Gastrocnemius medialis (tissue), 4 donors: Measurements from ENCODE around the gene RNF220. TPM values are rescaled to one million over a fixed set of nuclear protein-coding genes. Genes with fewer than 3 reads are reported as not detected.

ENCODE experiments used
- ATAC-seq, 2 donors: fragments of 150-250 bp; one replicate each; pipeline ENCODE4 v1.9.1; 2016
- DNase-seq, 2 donors: peaks; one replicate each; pipeline ENCODE4 v3.0.0-alpha.2; 2019
- H3K27ac ChIP-seq, 4 donors: fragments of 200-600 bp; sonication (generic); 1 replicate in 1 of 4; 2 replicates in 3 of 4; pipeline ENCODE4 v1.5.1; 2016 to 2018; ENCODE audit warnings: mild to moderate bottlenecking in 2 of 4, moderate library complexity in 1 of 4
- H3K27me3 ChIP-seq, 3 donors: fragments of 200-600 bp; sonication (generic) in 2 of 3; 1 replicate in 1 of 3; 2 replicates in 2 of 3; pipeline versions ENCODE4 v1.5.1 to v1.6.0; 2016 to 2019; ENCODE audit warnings: mild to moderate bottlenecking in 1 of 3, moderate library complexity in 1 of 3
- H3K36me3 ChIP-seq, 2 donors: fragments of 200-600 bp; sonication (generic) in 1 of 2; one replicate each; pipeline ENCODE4 v1.5.1; 2017 to 2018
- H3K4me1 ChIP-seq, 2 donors: fragments of 200-600 bp; sonication (generic) in 1 of 2; one replicate each; pipeline ENCODE4 v1.5.1; 2016 to 2017; ENCODE audit warnings: mild to moderate bottlenecking in 2 of 2
- H3K4me3 ChIP-seq, 4 donors: fragments of 200-600 bp; sonication (generic) in 3 of 4; 1 replicate in 1 of 4; 2 replicates in 3 of 4; pipeline ENCODE4 v1.5.1; 2016 to 2019; ENCODE audit warnings: mild to moderate bottlenecking in 2 of 4
- H3K9me3 ChIP-seq, 3 donors: fragments of 200-600 bp; sonication (generic) in 2 of 3; 1 replicate in 1 of 3; 2 replicates in 2 of 3; pipeline ENCODE4 v1.5.1; 2016 to 2019
- POLR2A ChIP-seq, 2 donors: fragments of 450-650 bp; IDR thresholded peaks; one replicate each; pipeline ENCODE4 v1.6.1; 2017; ENCODE audit warnings: antibody characterized with exemption in 2 of 2, mild to moderate bottlenecking in 2 of 2, moderate library complexity in 2 of 2
- in situ Hi-C, 4 donors: fragments of 200-750 bp; cut with MboI; loops; one replicate each; pipeline versions ENCODE4 v1.15.0 to v1.8.0; 2017; ENCODE audit warnings: low sequenced_read_pairs in 4 of 4
- intact Hi-C: fragments of 100-400 bp; cut with DNase I; formaldehyde crosslinking; loops from one replicate; pipeline ENCODE4 v1.15.1; 2023; ENCODE audit warnings: low total_unique reads
- total RNA-seq, 4 donors: library from RNA; depleted of rRNA; stranded (reverse); fragments of >200 nt; gene quantifications; one replicate each; pipeline versions ENCODE4 v1.1.0 to v1.2.3, GENCODE V29; 2016
- TF ChIP-seq, protein P1 (sequence below), 5 experiments: fragments of 450-650 bp in 3 of 5; fragments of 200-600 bp in 2 of 5; sonication (generic) in 2 of 5; IDR thresholded peaks in 4 of 5; conservative IDR thresholded peaks in 1 of 5; 1 replicate in 4 of 5; 2 replicates in 1 of 5; pipeline ENCODE4 v1.5.1; 2016 to 2019; ENCODE audit warnings: antibody characterized with exemption in 5 of 5, mild to moderate bottlenecking in 3 of 5, moderate library complexity in 3 of 5

RNF220 gene
- total RNA-seq, 4 donors from 2014 or later, result 91.2 to 172 (median 128) TPM

DNA sequence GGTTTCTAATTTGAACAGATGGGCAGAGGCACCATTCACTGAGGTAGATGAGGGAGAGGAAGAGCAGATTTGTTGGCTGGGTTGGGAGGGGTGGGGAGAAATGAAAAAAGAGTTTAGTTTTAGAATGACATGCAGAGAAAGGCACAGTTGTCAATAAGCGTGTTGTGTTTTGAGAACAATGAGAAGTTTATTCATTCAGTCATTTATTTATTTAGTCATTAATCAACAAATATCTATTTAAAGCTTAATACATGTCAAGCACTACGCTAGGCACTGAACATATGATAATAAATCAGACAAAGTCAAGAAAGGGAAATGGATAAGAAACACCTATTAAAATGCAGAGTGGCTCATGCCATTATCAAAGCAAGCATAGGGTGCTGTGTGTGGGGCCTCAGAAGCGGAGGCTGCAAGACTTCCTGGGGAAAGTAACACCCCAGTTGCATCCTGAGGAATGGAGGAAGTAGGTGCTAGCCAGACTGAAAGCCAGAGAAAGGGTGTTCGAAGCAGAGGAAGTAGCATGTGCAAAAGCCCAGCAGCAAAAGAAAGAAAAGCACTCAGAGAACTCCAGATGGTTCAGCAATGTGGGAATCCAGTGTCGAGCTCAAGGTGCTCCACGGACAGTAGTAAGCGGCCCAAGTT is 114.1 kb downstream of the RNF220 start:
- DNase-seq, result no peak
- Histone ChIP-seq H3K36me3 (no peaks in the 10 kb centered on the region), H3K9me3 (no peaks in the 10 kb centered on the region), H3K4me3 (no peak overlapping the region), H3K27ac (no peak overlapping the region), H3K27me3 (peaks cover 6 to 18% (median 8%) of the 10 kb centered on the region in 3 donors), H3K4me1 (no peaks in the 10 kb centered on the region)
- intact Hi-C loops (no loop called here), in situ Hi-C loops (no loop called here)
- no peak for ATAC-seq
- no peak for TF ChIP-seq POLR2A (IDR thresholded peaks at IDR 0.05)
- TF ChIP-seq, protein P1, sequence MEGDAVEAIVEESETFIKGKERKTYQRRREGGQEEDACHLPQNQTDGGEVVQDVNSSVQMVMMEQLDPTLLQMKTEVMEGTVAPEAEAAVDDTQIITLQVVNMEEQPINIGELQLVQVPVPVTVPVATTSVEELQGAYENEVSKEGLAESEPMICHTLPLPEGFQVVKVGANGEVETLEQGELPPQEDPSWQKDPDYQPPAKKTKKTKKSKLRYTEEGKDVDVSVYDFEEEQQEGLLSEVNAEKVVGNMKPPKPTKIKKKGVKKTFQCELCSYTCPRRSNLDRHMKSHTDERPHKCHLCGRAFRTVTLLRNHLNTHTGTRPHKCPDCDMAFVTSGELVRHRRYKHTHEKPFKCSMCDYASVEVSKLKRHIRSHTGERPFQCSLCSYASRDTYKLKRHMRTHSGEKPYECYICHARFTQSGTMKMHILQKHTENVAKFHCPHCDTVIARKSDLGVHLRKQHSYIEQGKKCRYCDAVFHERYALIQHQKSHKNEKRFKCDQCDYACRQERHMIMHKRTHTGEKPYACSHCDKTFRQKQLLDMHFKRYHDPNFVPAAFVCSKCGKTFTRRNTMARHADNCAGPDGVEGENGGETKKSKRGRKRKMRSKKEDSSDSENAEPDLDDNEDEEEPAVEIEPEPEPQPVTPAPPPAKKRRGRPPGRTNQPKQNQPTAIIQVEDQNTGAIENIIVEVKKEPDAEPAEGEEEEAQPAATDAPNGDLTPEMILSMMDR (IDR thresholded peaks at IDR 0.05 in 4 of 5, conservative IDR thresholded peaks at IDR 0.05 in 1 of 5), result no peak

DNA sequence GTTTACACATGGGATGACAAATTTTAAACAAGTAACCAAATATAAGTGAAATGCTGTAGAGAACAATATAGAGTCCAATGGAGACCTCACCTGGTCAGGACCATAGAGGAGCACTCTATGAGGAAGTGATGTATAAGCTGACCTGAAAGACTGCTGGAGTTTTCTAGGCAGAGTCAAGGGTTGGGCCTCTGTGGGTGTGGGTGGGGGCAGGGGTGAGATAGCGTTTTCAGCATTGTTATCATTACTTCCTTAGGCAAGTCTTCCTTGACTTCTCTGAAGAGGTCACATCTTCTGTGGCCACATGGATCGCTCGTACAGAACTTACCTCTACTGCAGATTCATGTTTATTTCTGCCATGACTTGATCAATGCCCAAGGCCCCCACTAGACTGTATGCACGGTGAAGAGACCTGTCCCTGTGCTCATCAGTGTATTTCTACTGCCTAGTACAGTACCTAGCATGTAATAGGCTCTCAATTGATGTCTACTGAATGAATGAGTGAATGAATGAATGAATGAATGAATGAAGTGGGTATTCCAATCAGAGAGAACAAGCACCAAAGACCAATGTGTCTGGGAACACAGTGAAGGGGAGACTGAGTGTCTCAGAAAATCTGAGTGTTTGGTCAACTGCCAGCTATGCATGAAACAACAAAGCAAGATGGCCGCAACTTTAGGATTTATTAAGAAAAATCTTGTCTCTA is 116.5 kb downstream of the RNF220 start:
- DNase-seq (no peak), ATAC-seq (no peak)
- Histone ChIP-seq H3K27ac (no peak overlapping the region), H3K4me1 (no peaks in the 10 kb centered on the region), H3K27me3 (peaks cover 4 to 14% (median 8%) of the 10 kb centered on the region in 3 donors), H3K4me3 (no peak overlapping the region), H3K9me3 (no peaks in the 10 kb centered on the region), H3K36me3 (no peaks in the 10 kb centered on the region)
- in situ Hi-C loops (no loop called here), intact Hi-C loops (no loop called here)
- no peak for TF ChIP-seq POLR2A (IDR thresholded peaks at IDR 0.05)
- TF ChIP-seq, protein P1 (IDR thresholded peaks at IDR 0.05 in 4 of 5, conservative IDR thresholded peaks at IDR 0.05 in 1 of 5), result no peak

DNA sequence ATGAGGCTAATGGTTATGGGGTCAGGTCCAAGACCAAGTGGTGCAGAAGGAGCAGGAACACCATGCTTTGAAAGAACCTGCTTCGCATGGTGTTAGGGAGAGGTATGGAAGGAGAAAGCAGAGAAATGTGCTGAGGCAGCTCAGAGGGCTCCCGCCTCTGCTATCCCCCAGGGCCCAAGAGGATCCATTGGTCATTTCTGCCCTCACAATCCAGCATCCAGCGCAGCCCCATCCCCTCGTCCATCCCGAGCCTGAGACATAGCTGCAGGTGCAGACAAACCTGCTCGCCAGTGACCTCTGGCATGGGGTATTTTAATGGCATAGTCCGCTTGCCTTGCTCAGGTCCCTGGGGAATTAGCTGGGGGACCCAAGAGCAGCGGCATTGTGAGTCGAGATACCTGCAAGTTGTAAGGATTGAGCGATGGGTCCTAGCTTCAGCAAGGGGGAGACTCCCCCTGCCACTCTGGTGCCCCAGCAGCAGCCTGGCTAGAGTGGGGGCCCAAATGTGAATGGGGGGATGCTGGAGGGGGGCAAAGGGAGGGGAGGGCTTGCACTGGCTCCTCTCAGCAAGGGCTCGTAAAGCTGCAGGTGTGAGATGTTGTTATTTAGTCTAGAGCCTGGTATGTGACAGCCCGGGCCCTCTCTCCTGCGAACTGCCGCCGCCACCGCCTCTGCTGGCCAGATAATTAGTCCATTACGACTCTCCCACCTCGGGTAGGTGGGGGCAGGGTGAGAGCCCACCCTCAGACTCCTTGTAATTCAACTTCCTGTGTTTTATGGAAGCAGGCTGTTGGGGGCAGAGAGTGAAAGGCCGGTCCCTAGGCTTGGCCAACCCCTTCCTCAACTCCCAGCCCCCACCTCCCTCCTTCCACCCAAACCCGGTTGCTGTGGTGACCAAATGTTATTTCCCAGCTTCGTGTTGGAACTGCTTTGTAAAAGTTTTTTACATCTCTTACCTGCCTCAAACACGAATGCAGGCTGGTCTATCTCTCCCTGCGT is 118.8 kb downstream of the RNF220 start:
- intact Hi-C loops, result no loop called here
- no peaks in the 10 kb centered on the region for H3K9me3 ChIP-seq
- DNase-seq, result no peak
- H3K36me3 ChIP-seq, result no peaks in the 10 kb centered on the region
- TF ChIP-seq, protein P1 (IDR thresholded peaks at IDR 0.05 in 4 of 5, conservative IDR thresholded peaks at IDR 0.05 in 1 of 5), result no peak
- no peak for TF ChIP-seq POLR2A (IDR thresholded peaks at IDR 0.05)
- in situ Hi-C loops, result no loop called here
- H3K4me3 ChIP-seq, result no peak overlapping the region
- peaks cover 4 to 11% (median 8%) of the 10 kb centered on the region in 3 donors for H3K27me3 ChIP-seq
- no peak for ATAC-seq
- no peaks in the 10 kb centered on the region for H3K4me1 ChIP-seq
- no peak overlapping the region for H3K27ac ChIP-seq

DNA sequence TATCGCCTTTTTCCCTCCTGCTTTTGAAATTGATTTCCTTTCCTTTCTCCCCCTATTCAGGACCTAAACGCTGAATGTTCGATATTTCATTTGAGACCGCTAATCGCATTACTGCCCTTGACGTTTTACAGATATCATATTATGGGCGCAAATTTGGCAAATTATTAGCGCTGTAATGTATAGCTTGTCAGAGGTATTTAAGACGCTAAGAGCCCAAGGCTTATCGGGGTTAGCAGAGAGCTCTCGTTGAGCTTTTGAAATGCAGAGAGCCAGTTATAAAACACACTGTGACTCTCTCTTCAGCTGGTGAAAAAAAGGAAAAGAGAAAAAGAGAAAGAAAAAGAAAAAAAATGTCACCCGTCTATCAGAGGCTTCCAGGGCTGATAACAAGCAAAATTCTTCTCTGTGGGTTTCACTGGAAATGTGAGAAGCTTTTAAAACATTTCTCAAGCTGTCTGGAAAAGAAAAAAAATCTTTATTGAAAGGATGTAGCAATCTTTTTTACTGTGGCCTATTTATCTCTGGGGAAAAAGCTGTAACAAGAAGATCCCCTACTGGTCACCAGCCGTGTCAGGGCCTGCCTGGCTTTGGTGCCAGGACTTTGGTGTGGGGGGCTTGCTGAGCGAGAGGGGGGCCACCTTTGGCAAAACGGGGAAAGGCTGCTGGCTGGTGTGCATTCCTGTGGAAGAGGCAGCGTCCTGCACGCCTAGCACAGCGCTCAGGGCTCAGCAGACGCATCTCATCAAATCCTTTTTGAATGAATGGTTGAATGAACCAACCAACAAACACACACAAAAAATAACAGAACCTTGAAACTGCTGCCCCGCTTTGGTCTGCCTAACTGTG is 119.8 kb downstream of the RNF220 start:
- DNase-seq, result no peak

More for the DNA sequence above, 119.8 kb downstream of the RNF220 start:
- H3K4me1 ChIP-seq, result no peaks in the 10 kb centered on the region
- H3K4me3 ChIP-seq, result no peak overlapping the region
- intact Hi-C loops (no loop called here), in situ Hi-C loops (no loop called here)
- ATAC-seq, result no peak
- H3K27me3 ChIP-seq, result peaks cover 4 to 11% (median 8%) of the 10 kb centered on the region in 3 donors
- no peak overlapping the region for H3K27ac ChIP-seq
- H3K36me3 ChIP-seq, result no peaks in the 10 kb centered on the region
- no peak for TF ChIP-seq POLR2A (IDR thresholded peaks at IDR 0.05)
- TF ChIP-seq, protein P1 (IDR thresholded peaks at IDR 0.05 in 4 of 5, conservative IDR thresholded peaks at IDR 0.05 in 1 of 5), result no peak
- no peaks in the 10 kb centered on the region for H3K9me3 ChIP-seq
